GM18517 (cell line): ENCODE data around the gene RAB11A.

Experiments used
- ATAC-seq: cut with Tn5 transposase; IDR thresholded peaks from one replicate; pipeline ENCODE4 v1.9.1; 2021; ENCODE audit warnings: mild to moderate bottlenecking, moderate library complexity; ENCODE audit not compliant: unreplicated experiment

RAB11A gene

DNA sequence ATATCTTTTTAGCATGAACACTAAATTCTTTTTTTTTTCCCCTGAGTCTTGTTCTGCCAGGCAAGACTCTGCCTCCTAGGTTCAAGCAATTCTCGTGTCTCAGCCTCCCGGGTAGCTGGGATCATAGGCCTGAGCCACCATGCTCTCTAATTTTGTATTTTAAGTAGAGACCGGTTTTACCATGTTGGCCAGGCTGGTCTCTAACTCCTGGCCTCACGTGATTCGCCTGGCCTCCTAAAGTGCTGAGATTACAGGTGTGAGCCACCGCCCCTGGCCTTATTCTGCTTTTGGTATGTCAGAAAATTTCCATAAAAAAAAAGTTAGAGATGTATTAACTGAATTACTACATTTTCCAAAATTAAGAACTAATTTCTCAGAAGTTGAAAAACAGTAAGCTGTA is 14.3 kb downstream of the RAB11A start:
- no peak for ATAC-seq

- no peak for ATAC-seq
Measured at GRCh38 chr15:65884511-65884910, 15.2 kb downstream of the RAB11A start.

- ATAC-seq: no peak
Measured at GRCh38 chr15:65885668-65886218, 16.5 kb downstream of the RAB11A start.

DNA sequence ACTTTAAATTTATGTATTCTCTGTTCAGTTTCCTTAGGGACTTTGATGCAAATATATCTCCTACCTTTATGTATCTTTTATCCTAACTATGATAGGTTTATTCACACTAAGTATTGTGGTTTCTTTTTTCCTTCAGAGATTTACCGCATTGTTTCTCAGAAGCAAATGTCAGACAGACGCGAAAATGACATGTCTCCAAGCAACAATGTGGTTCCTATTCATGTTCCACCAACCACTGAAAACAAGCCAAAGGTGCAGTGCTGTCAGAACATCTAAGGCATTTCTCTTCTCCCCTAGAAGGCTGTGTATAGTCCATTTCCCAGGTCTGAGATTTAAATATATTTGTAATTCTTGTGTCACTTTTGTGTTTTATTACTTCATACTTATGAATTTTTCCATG is 18.3 kb downstream of the RAB11A start:
- ATAC-seq: no peak

DNA sequence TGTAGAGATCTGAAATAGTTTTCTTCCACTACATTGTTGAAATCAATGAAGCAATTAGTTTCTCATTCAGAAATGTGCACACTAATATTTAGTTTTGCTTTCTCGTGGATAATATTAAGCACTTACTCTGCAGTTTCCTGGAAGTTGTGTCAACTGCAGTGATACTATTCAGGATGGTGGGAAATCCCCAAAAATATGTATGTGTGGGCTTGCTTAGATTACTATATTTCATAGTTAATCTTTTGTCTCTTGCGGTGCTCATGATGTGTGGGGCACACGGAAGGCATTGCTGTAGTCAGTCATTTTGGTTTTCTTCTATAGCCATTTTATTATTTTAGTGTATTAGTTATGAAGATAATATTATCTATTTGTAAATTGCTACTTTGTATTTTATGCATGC is 19.7 kb downstream of the RAB11A start:
- ATAC-seq: no peak

GRCh38 chr15:65893060-65893459 is 23.8 kb downstream of the RAB11A start:
- no peak for ATAC-seq

DNA sequence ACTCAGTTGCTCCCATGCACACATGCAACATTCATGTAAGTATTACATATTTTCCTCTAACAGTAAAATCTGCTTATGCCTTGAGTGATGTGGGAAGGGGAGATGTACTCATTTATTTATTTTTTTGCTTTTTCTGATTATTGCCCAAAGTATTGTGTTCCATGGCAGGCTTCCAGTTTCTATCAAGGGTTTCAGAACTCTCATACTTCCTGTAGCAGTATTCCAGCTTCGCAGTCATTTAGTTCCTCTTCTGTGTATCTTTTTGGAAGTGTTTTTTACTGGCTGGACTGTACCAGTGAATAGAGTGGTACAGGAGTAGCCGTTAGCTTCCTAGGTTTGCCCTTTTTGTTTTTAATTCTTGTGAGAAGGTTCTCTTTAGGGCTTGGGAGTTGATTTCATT is 26.9 kb downstream of the RAB11A start:
- no peak for ATAC-seq

GRCh38 chr15:65900488-65900887 is 31.2 kb downstream of the RAB11A start:
- no peak for ATAC-seq

GRCh38 chr15:65901336-65901735 is 32.0 kb downstream of the RAB11A start:
- ATAC-seq: no peak

DNA sequence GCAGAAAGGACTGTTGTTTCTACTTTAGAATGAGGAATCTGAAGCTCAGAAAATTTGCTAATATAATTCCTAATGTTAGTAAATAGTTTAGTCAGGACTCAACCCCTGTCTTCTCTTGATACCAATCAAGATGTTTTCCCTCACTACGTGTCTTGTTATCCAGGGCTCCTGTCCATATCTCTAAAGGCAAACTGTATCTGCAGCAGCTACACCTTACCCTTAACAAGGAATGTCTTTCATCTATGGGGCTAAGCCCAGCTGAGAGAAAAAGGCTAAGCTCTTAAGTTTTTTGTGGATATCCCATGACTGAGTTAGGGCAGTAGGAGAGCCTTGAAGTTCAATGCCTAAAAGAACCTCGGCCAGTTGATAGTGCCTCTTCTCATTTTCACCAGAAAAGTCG is 32.5 kb downstream of the RAB11A start:
- no peak for ATAC-seq

DNA sequence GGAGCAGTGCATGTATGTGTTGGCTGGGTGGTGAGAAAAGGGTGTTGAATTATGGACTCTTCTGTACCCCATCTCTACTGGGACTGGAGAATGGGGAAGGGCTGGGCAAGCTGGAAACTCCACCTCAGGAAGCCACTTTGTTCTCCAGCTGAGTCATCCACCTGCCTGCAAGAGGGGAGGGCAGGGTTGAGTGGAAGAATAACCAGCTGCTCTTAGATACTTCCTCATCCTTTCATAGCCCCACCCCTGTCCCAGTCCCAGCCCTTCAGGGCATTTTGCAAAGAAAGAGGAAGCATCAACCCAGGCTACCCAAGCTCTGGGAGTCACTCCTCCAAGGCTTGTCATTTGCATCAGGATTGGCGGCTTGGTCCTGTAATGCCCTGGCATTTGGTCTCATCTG is 33.1 kb downstream of the RAB11A start:
- no peak for ATAC-seq

GRCh38 chr15:65903296-65904073 is 34.2 kb downstream of the RAB11A start:
- no peak for ATAC-seq

DNA sequence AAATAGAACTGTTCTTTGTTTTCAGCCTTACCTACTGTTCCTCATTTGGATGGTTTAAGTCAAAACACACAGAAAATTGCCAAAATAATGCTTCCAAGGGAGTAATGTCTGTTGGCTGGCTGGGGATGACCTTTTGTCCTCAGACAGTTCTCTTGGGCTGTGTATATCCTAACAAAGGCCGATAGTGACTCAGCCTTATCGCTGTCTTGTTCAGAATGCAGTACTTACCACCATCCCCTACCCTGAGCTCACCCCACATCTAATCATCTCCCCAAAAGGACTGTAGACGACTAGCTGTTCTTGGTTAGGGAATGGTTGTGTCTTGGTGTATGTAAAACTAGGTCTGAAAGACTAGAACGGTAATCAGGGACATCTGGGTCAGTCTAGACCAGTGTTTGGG is 35.0 kb downstream of the RAB11A start:
- ATAC-seq: no peak

DNA sequence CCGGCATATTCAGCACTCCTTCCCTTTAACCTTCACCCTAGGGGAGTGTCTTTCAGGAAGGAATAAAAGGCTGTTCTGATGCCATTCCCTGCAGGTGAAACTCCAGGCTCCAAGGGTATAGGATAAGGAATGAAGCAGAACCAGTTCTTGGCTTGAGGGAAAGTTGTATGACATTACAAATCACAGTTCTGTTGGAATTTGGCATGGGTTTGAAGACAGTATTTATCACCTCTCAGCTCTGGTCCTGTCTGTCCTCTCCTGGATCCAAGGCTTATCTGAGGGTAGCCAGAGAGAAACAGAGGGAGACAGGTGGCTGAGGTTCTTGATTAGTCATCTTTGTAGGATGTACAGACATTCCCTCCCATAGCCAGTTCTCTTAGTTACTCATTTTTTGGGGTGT is 37.1 kb downstream of the RAB11A start:
- no peak for ATAC-seq

DNA sequence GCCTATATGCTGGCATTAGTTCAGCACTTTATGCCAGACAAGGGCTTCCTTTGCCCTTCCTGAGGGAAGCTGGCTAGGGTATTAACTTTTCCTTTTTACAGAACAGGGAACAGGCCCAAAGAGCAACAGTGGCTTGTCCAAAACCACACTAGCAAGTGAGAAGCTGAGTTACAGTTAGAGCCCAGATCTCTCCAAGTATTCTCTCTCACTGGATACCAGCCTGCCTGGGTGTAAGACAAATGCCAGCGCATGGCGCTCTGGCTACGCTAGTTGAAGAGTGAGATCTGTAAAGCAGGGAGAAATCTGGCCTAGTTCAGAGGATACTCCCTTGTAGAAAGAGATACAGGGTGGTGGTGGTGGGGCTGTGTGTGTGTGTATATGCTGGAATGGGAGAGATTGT is 38.4 kb downstream of the RAB11A start:
- no peak for ATAC-seq

DNA sequence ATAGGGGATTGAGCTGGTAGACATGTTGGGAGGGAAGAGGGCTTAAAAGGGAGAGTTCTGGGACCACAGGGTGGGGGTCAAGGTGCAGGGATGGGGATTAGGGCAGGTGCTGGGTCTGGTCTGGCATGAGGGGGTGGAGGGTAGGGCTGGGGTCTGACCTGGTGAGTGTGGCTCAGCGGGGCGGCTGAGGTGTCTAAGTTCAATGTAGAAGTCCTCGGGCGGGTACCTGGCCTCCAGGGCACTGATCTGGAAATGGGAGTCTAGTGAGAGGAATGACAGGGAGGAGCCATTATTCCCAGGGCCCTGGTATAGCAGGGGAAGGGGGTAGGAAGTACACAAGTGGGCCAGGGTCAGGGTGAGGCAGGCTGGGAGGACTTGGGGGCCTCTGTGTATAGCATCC is 39.6 kb downstream of the RAB11A start:
- no peak for ATAC-seq

DNA sequence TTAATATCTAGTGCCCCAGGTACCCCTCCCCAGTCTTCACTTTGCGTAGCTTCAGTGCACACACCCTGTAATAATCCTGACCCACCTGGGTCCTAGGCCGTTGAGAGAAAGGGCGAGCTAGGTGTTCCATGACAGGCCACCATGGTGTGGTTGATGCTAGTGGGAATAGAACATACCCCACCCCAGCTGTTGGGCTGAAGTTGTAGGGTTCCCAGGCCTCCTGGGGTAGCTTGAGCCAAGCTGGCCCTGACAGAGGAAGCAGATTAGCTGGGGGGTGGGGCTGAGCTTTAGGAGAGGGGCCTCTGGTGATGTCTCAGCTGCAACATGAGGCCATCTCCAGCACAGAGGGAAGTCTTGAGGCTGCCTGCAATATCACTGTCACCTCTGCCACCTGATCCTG is 40.5 kb downstream of the RAB11A start:
- no peak for ATAC-seq

DNA sequence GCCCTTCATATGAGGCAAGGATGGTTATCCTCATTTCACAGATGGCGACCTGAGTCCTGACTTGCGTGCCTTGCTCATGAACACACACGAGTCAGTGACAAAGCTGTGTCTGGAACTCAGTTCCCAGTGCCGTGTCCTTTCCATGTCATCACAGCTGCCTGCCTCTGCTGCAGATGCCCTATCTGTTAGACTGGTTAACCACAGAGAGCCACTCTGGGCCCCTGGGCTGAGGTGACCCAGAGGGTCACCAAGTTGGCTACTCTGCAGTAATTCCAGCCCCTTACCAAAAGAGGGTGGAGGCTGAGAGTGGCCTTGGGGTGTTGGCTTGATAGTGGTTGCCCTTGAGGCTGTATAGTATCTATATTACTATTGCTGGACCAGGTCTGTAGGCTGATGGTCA is 41.0 kb downstream of the RAB11A start:
- no peak for ATAC-seq

DNA sequence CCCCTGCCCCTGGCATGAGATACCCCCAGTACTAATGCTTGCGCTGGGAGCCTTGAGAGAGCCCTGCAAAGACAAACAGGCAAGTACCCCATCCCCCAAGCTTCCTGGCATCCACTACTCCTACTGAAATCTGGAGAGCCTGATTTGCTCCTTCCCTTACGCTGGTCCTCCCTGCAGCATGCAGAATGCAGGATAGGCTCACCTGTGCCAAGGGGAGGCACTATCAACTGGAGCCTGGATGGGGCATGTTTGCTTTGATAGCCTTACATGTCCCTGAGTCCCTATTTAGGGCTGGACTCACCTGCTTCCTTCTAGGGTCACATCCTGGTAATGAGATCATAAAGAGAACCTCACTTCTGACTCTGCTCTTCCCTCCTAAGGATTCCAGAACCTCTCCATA is 42.9 kb downstream of the RAB11A start:
- ATAC-seq: no peak

DNA sequence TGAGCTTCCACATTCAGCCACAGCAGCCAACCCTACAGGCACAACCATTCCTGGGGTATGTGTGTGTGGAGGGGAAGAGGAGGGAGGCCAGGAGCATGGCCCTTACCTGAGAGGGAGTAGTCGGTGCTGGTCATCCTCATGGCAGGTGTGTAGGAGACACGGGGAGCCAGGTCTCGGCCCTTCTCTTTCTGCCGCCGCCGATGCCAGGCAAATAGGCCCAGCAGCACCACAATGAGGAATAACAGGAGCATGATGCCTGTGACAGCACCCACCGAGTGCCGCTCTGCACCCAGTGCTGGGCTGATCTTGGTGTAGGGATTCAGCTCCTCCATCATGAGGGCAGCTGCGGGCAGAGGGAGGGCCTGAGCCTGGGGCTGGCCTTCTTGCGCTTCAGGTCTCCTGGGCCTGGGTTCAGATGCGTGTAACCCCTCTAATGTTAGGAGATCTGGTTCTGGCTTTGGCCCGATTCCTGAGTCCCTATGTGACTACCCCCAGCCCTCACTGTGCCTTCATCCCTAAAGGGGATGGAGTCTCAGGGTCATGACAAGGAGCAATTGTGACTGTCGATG is 44.4 kb downstream of the RAB11A start:
- ATAC-seq: no peak

DNA sequence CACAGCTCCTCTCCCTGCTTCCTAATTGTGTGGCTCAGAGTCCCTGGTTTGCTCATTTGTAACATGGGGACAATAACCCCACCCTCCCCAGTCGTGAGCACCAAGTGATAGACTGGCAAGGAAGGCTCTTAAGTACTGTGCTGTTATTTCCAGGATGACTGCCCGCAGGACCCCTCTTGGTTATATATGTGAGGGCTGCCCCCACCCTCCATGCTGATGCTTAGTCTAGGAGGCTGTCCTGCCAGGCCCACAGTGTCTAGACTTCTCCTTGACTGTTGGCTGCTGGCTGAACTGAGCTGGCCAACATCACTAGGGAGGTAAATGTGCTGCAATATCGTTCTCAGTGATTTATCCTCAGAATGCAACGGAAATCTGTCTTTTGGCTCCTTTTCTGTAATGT is 45.1 kb downstream of the RAB11A start:
- ATAC-seq: no peak
